OCI-LY1 (cell line): ENCODE data around the gene PTPN14.

Experiments
- H2AFZ ChIP-seq: fragments of 200-600 bp; sonication (generic), shearing (Covaris generic); 2 replicates; pipeline ENCODE4 v1.6.0; 2014; ENCODE audit warnings: antibody characterized with exemption, mild to moderate bottlenecking, low read length
- H3F3A ChIP-seq: fragments of 200-600 bp; sonication (generic), shearing (Covaris generic); 2 replicates; pipeline ENCODE4 v1.6.0; 2014; ENCODE audit warnings: mild to moderate bottlenecking, antibody characterized with exemption, low read length, moderate library complexity; ENCODE audit not compliant: insufficient read depth
- H3K27ac ChIP-seq: fragments of 200-600 bp; sonication (generic); 2 replicates; pipeline ENCODE4 v1.5.1; 2014; ENCODE audit warnings: low read length, mixed run types, mild to moderate bottlenecking, low read depth; ENCODE audit not compliant: poor library complexity, severe bottlenecking
- H3K27me3 ChIP-seq: fragments of 200-600 bp; sonication (generic); 2 replicates; pipeline ENCODE4 v1.6.0; 2014; ENCODE audit warnings: antibody characterized with exemption, mild to moderate bottlenecking, low read length, moderate library complexity; ENCODE audit not compliant: insufficient read depth
- H3K36me3 ChIP-seq: fragments of 200-600 bp; sonication (generic); 2 replicates; pipeline ENCODE4 v1.6.1; 2014; ENCODE audit warnings: mild to moderate bottlenecking, antibody characterized with exemption, low read length, moderate library complexity, mixed read lengths; ENCODE audit not compliant: insufficient read depth
- H3K4me1 ChIP-seq: fragments of 200-600 bp; sonication (generic); 2 replicates; pipeline ENCODE4 v1.5.1; 2014; ENCODE audit warnings: mild to moderate bottlenecking, low read length, moderate library complexity; ENCODE audit not compliant: insufficient read depth, severe bottlenecking
- H3K4me2 ChIP-seq: fragments of 200-600 bp; sonication (generic), shearing (Covaris generic); 2 replicates; pipeline ENCODE4 v1.6.1; 2014; ENCODE audit warnings: low read length
- H3K4me3 ChIP-seq: fragments of 200-600 bp; sonication (generic); 2 replicates; pipeline ENCODE4 v1.5.1; 2014; ENCODE audit warnings: low read length, low read depth, mild to moderate bottlenecking, mixed read lengths; ENCODE audit not compliant: poor library complexity, severe bottlenecking
- H3K79me2 ChIP-seq: fragments of 200-600 bp; shearing (Covaris generic); 2 replicates; pipeline ENCODE4 v1.6.1; 2016; ENCODE audit warnings: mixed run types, low read length, mixed read lengths; ENCODE audit not compliant: insufficient read depth
- H3K9ac ChIP-seq: fragments of 200-600 bp; sonication (generic), shearing (Covaris generic); 2 replicates; pipeline ENCODE4 v1.6.1; 2014; ENCODE audit warnings: mild to moderate bottlenecking, low read length, mixed read lengths
- H3K9me2 ChIP-seq: fragments of 200-600 bp; sonication (generic), shearing (Covaris generic); 2 replicates; pipeline ENCODE4 v1.6.1; 2014; ENCODE audit warnings: low read depth, mild to moderate bottlenecking, low read length, mixed read lengths
- H3K9me3 ChIP-seq: fragments of 200-600 bp; shearing (Covaris generic); 2 replicates; pipeline ENCODE4 v1.6.1; 2014; ENCODE audit warnings: low read length, mixed read lengths
- H4K20me1 ChIP-seq: fragments of 200-600 bp; sonication (generic), shearing (Covaris generic); 2 replicates; pipeline ENCODE4 v1.6.0; 2016; ENCODE audit warnings: mild to moderate bottlenecking, low read length; ENCODE audit not compliant: insufficient read depth
- CTCF ChIP-seq: fragments of 200-600 bp; sonication (generic), shearing (Covaris generic); IDR thresholded peaks from 2 replicates; pipeline ENCODE4 v1.5.1; 2017; ENCODE audit warnings: mild to moderate bottlenecking, antibody characterized with exemption, low read length, moderate library complexity, mixed read lengths
- EZH2 ChIP-seq: fragments of 200-600 bp; sonication (generic), shearing (Covaris generic); IDR thresholded peaks from 2 replicates; pipeline ENCODE4 v1.8.0; 2017; ENCODE audit warnings: borderline replicate concordance, mixed run types, mild to moderate bottlenecking, antibody characterized with exemption, low read length, moderate library complexity, mixed read lengths

Gene PTPN14

DNA sequence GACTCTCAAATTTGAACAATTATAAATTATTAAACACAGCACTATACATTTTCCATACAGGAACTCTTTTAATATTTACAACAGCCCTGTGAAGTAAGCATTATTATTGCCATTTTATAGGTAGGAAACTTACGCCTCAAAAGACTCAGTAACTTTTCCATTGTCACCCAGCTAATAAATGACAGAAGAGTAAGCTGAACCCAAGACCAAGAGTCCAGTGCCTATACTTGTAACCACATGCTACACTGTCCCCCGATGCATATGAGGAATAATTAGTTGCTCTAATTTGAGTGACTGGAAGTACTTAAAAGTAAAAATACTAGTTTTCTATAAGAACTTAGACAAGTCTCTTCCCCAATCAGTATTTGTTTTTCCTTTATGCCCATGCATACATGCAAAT, 88.5 kb downstream of the PTPN14 start:
- no peak overlapping the region for H3K27ac ChIP-seq
- no peaks in the 10 kb centered on the region for H3K27me3 ChIP-seq
- H3K9me2 ChIP-seq: no peaks in the 10 kb centered on the region
- H3K36me3 ChIP-seq: no peaks in the 10 kb centered on the region
- no peak overlapping the region for H3K9ac ChIP-seq
- TF ChIP-seq CTCF (no peak), EZH2 (no peak)
- H3K4me3 ChIP-seq: no peak overlapping the region
- H3K9me3 ChIP-seq: no peaks in the 10 kb centered on the region
- H3F3A ChIP-seq: no peaks in the 10 kb centered on the region
- no peak overlapping the region for H3K4me2 ChIP-seq
- H2AFZ ChIP-seq: no peak overlapping the region
- H3K79me2 ChIP-seq: no peaks in the 10 kb centered on the region
- H3K4me1 ChIP-seq: no peaks in the 10 kb centered on the region
- H4K20me1 ChIP-seq: no peaks in the 10 kb centered on the region

DNA sequence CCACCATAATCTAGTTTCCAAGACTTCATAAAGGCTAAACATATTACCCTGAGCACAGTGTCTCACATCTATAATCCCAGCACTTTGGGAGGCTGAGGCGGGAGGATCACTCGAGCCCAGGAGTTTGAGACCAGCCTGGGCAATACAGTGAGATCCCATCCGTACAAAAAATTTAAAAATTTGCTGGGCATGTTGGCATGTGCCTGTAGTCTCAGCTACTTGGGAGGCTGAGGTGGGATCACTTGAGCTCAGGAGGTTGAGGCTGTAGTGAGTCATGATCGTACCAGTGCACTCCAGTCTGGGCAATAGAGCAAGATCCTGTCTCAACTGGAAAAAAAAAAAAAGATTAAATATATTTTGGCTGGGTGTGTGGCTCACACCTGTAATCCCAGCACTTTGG, 90.1 kb downstream of the PTPN14 start:
- no peaks in the 10 kb centered on the region for H4K20me1 ChIP-seq
- H3K27me3 ChIP-seq: no peaks in the 10 kb centered on the region
- no peaks in the 10 kb centered on the region for H3K36me3 ChIP-seq
- H3K4me1 ChIP-seq: no peaks in the 10 kb centered on the region
- H3K9ac ChIP-seq: no peak overlapping the region
- no peaks in the 10 kb centered on the region for H3F3A ChIP-seq
- H3K79me2 ChIP-seq: no peaks in the 10 kb centered on the region
- no peak overlapping the region for H3K27ac ChIP-seq
- no peak overlapping the region for H3K4me3 ChIP-seq
- H3K9me2 ChIP-seq: no peaks in the 10 kb centered on the region
- TF ChIP-seq CTCF (no peak), EZH2 (no peak)
- no peak overlapping the region for H2AFZ ChIP-seq
- H3K9me3 ChIP-seq: no peaks in the 10 kb centered on the region
- no peak overlapping the region for H3K4me2 ChIP-seq

GRCh38 chr1:214460304-214460916, 91.0 kb downstream of the PTPN14 start:
- Histone ChIP-seq H3K4me2 (no peak overlapping the region), H3K27ac (no peak overlapping the region), H3K36me3 (no peaks in the 10 kb centered on the region), H3K4me1 (no peaks in the 10 kb centered on the region), H3K9ac (no peak overlapping the region), H3K79me2 (no peaks in the 10 kb centered on the region), H3K27me3 (no peaks in the 10 kb centered on the region), H3K4me3 (no peak overlapping the region), H2AFZ (no peak overlapping the region), H3K9me2 (no peaks in the 10 kb centered on the region), H3K9me3 (no peaks in the 10 kb centered on the region), H3F3A (no peaks in the 10 kb centered on the region), H4K20me1 (no peaks in the 10 kb centered on the region)
- TF ChIP-seq CTCF: no peak
- no peak for TF ChIP-seq EZH2
